HepG2 (cell line): ENCODE results near the gene RNU7-1. TPM values are rescaled to one million over a fixed set of nuclear protein-coding genes. Genes with fewer than 3 reads are reported as not detected.
A peak's percentile ranks its signal among the peaks of the same experiment; 100 is the strongest.

Experiments
- ASH2L ChIP-seq: fragments of 300-600, 200-600 bp; sonication (generic); IDR thresholded peaks from 2 replicates; pipeline ENCODE4 v1.7.0; 2017; ENCODE audit warnings: low read depth, mild to moderate bottlenecking, moderate library complexity, mixed read lengths, low read length; ENCODE audit not compliant: insufficient read length
- ETV6 ChIP-seq: sonication (generic); formaldehyde crosslinking; conservative IDR thresholded peaks from 2 replicates; pipeline ENCODE4 v1.4.0; 2020; ENCODE audit warnings: missing genetic modification reagents
- GABPA ChIP-seq, 2 experiments: IDR thresholded peaks; 2 replicates each; pipeline ENCODE4 v1.6.1; 2011 to 2016; ENCODE audit warnings: low read depth in 2 of 2, low read length in 1 of 2, missing biosample characterization in 1 of 2, missing genetic modification characterization in 1 of 2
- HHEX ChIP-seq: IDR thresholded peaks from 2 replicates; pipeline ENCODE4 v1.6.1; 2016; ENCODE audit warnings: control low read depth
- HNF1A ChIP-seq, 2 experiments: sonication (generic) in 1 of 2; formaldehyde crosslinking in 1 of 2; IDR thresholded peaks; 2 replicates each; pipeline versions ENCODE4 v1.4.0 to v1.6.1; 2016 to 2020; ENCODE audit warnings: borderline replicate concordance in 1 of 2, low read depth in 1 of 2, mild to moderate bottlenecking in 1 of 2, missing genetic modification reagents in 1 of 2
- PTBP1 ChIP-seq: fragments of 200-400 bp; formaldehyde crosslinking; IDR thresholded peaks from 2 replicates; pipeline ENCODE4 v1.6.1; 2018; ENCODE audit warnings: low read length, low read depth; ENCODE audit not compliant: poor library complexity, severe bottlenecking
- RBAK ChIP-seq: sonication (generic); formaldehyde crosslinking; IDR thresholded peaks from 2 replicates; pipeline ENCODE4 v1.5.1; 2020; ENCODE audit warnings: mild to moderate bottlenecking, missing genetic modification reagents
- STAT6 ChIP-seq: sonication (generic); formaldehyde crosslinking; IDR thresholded peaks from 2 replicates; pipeline ENCODE4 v1.4.0; 2020; ENCODE audit warnings: missing genetic modification reagents, mild to moderate bottlenecking, borderline replicate concordance
- TEF ChIP-seq: sonication (generic); formaldehyde crosslinking; IDR thresholded peaks from 2 replicates; pipeline ENCODE4 v1.5.0; 2020; ENCODE audit warnings: missing genetic modification reagents
- TFDP1 ChIP-seq: IDR thresholded peaks from 2 replicates; pipeline ENCODE4 v1.6.1; 2016; ENCODE audit warnings: missing compliant biosample characterization, missing genetic modification reagents, borderline replicate concordance
- ZBTB44 ChIP-seq: sonication (generic); formaldehyde crosslinking; IDR thresholded peaks from 2 replicates; pipeline ENCODE4 v1.4.0; 2020; ENCODE audit warnings: missing genetic modification reagents
- ZFP36 ChIP-seq: fragments of 150-350 bp; IDR thresholded peaks from 2 replicates; pipeline ENCODE4 v1.6.1; 2018; ENCODE audit warnings: borderline replicate concordance, low read length, low read depth; ENCODE audit not compliant: partially characterized antibody
- ZNF367 ChIP-seq: sonication (generic); formaldehyde crosslinking; IDR thresholded peaks from 2 replicates; pipeline ENCODE4 v1.4.0; 2020; ENCODE audit warnings: missing genetic modification reagents, borderline replicate concordance
- ZNF484 ChIP-seq: sonication (generic); formaldehyde crosslinking; IDR thresholded peaks from 2 replicates; pipeline ENCODE4 v1.5.1; 2020; ENCODE audit warnings: mild to moderate bottlenecking, low read depth, missing genetic modification reagents, borderline replicate concordance
- ZNF550 ChIP-seq: sonication (generic); formaldehyde crosslinking; IDR thresholded peaks from 2 replicates; pipeline ENCODE4 v1.4.0; 2020; ENCODE audit warnings: mild to moderate bottlenecking, missing genetic modification reagents, borderline replicate concordance
- ZNF709 ChIP-seq: sonication (generic); formaldehyde crosslinking; IDR thresholded peaks from 2 replicates; pipeline ENCODE4 v1.5.0; 2020; ENCODE audit warnings: mild to moderate bottlenecking, missing genetic modification reagents
- ZNF75D ChIP-seq: sonication (generic); formaldehyde crosslinking; IDR thresholded peaks from 2 replicates; pipeline ENCODE4 v1.8.1; 2023; ENCODE audit warnings: missing genetic modification reagents, mild to moderate bottlenecking, borderline replicate concordance
- polyA plus RNA-seq, 8 experiments: library from polyadenylated mRNA; depleted of rRNA in 3 of 8; stranded (reverse) in 7 of 8; unstranded in 1 of 8; fragments of >200 nt; fragmentation: Illumina TruSeq in 4 of 8; extraction: Trizol in 4 of 8; gene quantifications; 2 replicates each; pipeline versions ENCODE4 v1.2.1 to v1.2.3, GENCODE V29; 2011 to 2016; ENCODE audit warnings: low read depth in 4 of 8, missing spikeins in 1 of 8, mixed read lengths in 1 of 8; ENCODE audit not compliant: insufficient read depth in 1 of 8
- total RNA-seq, 5 experiments: library from RNA; depleted of rRNA; stranded (reverse); fragments of >200 nt; fragmentation: Illumina TruSeq; extraction: Trizol; gene quantifications; 2 replicates each; pipeline ENCODE4 v1.2.3, GENCODE V29; 2016; ENCODE audit warnings: low read depth in 1 of 5

RNU7-1 gene
- total and polyA plus RNA-seq, 2 of the 13 experiments (the other 11 are each of a cell fraction or from before 2014, with no cell fraction given): not detected

- TF ChIP-seq ZNF484 (CRISPR knock-in tag): no peak
- TF ChIP-seq ZNF367 (CRISPR knock-in tag): no peak
- TF ChIP-seq ZNF75D (CRISPR knock-in tag): no peak
- no peak for TF ChIP-seq ZFP36
- no peak for TF ChIP-seq ETV6
- TF ChIP-seq ASH2L: peak; percentile 70
- no peak for TF ChIP-seq TEF (CRISPR knock-in tag)
- no peak for TF ChIP-seq RBAK
- TF ChIP-seq HNF1A (IDR thresholded peaks at IDR 0.05; ENCODE audit: low read depth): no peak
- 0 out of 2 replicates have a peak, but pooled peaks have one; percentile 63 for TF ChIP-seq HNF1A (CRISPR knock-in tag; IDR thresholded peaks at IDR 0.05; ENCODE audit: borderline replicate concordance)
- TF ChIP-seq GABPA (IDR thresholded peaks at IDR 0.05; ENCODE audit: low read depth, low read length): no peak
- TF ChIP-seq GABPA (CRISPR knock-in tag; IDR thresholded peaks at IDR 0.05; ENCODE audit: low read depth): peak; percentile 40; the same call in 1 of the 2 replicates
- TF ChIP-seq TFDP1: peak; percentile 89
- no peak for TF ChIP-seq PTBP1
- TF ChIP-seq ZBTB44 (CRISPR knock-in tag): no peak
- no peak for TF ChIP-seq HHEX (CRISPR knock-in tag)
- no peak for TF ChIP-seq ZNF550 (CRISPR knock-in tag)
- TF ChIP-seq ZNF709 (CRISPR knock-in tag): no peak
- TF ChIP-seq STAT6 (CRISPR knock-in tag): no peak
Observed at GRCh38 chr12:6944381-6945186, 968 bp downstream of the RNU7-1 start (continued).
